ENCODE results near the gene GEMIN4.
"Not testable (repeated sequence)": the region's sequence is repeated elsewhere in the genome, so short reads cannot be mapped to it uniquely, and the experiment has no call there.

GEMIN4 gene

GRCh38 chr17:737561-738113 lies 14.4 kb downstream of the GEMIN4 start:
- DNase-seq: no peak

GRCh38 chr17:733743-734142 lies 18.3 kb downstream of the GEMIN4 start:
- DNase-seq: no peak

DNA sequence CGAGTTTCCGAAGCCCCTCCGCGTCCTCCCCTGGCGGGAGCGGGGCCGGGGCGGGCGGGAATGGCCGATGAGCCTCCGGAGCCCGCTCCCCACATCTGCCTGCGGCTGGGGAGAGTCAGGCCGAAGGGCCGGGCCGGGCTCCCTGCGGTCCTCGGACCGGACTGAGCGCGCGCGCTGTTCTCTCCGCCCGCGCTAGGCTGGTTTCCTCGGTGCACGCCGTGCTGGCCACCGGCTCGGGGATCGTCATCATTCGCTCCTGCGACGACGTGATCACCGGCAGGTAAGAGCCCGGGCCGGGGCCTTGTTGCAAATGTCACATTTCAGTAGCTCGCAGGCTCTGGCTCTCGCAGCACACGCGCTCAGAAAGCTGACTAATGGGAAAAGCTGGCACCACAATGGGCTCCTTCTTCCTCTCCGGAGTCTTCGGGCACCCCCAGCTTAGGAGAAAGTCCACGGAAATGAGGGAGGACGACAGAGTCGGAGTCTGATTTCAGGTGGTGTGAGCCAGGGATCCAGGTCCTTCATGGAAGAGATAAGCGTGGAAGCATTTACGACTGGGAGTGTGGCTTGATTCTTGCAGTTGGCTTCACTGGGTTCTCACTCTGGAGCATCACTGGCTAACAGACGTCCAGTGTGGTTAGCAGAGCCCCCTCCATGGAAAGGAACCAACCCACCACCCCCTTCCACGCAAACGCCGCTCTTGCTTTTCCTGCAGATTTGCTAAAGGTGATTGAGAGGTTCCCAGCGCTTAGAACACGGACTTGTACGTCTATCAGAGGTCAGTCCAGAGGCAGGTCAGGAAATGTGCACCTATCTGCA lies 19.0 kb downstream of the GEMIN4 start:
- peak; percentile 46 for DNase-seq

DNA sequence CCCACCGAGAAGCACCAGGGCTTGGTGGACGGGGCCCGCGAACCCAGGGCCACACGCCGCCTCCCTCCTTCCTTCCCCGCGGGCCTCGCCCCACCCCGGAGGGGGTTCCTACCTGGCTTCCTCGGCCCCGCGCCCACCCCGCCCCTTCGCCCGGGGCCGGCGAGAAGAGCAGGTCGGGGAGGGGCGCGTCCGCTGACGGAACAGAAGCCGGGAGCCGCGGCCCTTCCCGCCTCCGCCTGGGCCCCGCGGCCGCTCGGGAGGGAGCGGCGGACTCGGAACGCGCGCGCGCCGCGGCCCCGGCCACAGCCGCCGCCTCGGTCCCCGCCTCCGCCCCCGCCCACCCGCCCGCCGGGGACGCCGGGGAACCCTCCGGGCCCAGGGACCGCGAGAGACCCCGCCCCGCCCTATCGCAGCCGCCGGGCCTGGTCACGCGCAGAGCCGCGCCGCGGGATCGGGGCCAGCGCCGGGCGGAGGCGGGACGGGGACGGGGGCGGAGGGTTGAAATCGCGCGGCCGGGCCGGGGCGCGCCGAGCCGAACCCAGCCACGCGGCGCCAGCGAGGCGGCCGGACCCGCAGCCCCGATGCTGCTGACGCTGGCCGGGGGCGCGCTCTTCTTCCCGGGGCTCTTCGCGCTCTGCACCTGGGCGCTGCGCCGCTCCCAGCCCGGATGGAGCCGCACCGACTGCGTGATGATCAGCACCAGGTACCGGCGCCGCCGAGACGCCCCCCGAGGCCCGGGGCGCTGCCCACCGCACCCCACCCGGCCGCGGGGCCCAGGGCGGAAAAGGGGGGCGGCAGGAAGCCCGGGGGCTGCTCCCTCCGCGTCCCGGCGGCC lies 19.8 kb downstream of the GEMIN4 start, which contains the start of gene TLCD3A:
Gene TLCD3A (plus strand): TSS at position 530 of the 835 bp plus-strand sequence. CDS start 52 bp downstream, at position 582.
- DNase-seq: peak; percentile 23

DNA sequence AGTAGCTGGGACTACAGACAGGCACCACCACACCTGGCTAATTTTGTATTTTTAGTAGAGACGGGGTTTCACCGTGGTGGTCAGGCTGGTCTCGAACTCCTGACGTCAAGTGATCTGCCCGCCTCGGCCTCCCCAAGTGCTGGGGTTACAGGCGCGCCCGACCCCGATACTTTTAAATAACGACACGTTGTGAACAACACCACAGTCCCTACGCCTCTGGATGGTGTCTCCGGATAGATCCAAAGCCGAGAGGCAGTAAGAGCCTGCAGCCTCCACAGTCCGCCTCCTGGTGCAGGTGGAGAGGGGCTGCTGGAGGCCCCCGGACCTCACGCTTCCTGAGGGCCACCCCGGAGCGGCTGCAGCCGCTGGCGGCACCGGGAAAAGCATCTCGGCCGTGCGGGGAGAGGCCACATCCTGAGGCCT lies 20.4 kb downstream of the GEMIN4 start:
- no peak for DNase-seq

DNA sequence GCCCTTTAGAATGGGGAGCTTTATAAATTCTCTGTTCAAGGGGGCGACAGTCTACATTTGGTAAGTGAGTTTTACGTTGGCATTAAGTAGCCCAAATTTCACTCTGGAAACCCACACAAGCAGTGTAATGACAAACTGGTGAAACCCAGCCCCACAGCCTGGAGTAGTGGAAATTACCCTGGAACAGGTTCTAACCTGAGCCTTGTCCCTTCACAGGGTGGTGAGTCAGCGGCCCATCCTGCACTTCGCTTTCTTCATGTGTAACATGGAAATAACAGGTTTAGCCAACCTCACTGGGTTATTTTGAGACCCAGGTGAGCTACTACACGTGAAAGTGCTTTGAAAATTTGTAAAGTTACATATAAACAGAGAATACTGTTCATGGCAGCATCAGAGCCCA lies 23.2 kb downstream of the GEMIN4 start:
- no peak for DNase-seq

DNA sequence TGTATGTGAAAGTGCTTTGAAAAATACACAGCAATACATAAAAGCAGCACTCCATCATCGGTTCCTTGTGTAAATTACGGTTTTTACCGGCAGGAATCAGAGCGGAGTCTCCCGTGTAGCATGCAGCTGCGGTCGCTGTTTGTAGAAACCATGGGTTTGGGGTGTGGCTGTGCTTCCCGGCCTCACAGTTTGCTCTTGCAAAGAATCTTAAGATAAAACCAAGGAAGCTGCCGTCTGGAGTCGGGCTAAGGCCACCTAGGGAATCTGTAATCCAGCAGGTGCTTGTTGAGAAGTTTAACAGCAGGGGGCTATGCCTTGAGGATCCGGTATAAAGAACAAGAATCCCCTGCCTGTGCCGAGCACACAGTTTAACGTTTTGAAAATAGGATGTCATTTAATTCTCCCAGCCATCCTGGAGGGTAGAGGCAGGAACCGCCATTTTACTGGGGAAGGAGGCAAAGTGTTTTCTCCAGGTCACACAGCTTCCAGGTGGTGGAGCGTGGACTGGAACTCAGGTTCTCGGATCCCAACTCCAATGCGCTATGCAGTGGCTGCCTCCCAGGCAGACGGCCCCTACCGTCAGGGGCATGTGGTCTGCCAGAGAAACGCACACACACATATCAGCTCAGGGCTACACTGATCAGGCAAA lies 25.7 kb downstream of the GEMIN4 start:
- DNase-seq: no peak

DNA sequence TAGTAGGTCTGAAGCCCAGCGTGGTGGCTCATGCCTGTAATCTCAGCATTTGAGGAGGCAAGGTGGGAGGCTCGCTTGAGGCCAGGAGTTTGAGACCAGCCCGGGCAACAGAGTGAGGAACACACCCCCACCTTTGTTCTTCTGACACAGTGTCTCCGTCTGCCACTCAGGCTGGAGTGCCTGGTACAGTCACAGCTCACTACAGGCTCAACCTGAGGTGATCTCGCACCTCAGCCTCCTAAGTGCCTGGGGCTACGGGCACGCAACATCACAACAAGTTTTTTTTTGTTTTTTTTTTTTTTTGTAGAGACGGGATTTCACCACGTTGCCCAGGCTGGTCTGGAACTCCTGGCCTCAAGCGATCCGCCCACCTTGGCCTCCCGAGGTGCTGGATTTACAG lies 26.3 kb downstream of the GEMIN4 start:
- no peak for DNase-seq

GRCh38 chr17:725084-725483 lies 27.0 kb downstream of the GEMIN4 start:
- DNase-seq: no peak

DNA sequence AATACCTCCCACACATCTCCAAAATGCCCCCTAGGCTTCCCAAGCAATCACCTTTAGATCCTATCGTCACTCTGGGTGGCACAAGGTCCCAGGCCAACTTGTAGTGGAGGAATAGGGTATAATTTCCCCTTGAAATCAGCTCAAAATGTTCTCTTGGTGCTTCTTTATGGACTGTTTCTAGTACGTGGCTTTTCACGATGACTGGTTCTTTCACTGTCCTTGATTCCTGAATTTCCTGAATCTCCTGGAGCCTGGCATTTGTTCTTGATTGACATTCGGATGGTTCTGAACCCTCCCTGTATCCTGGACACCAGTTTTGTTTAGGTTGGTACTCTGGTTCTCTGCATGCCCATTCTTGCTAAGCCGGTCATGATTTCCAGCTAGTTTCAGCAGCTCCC lies 30.5 kb downstream of the GEMIN4 start:
- no peak for DNase-seq

DNA sequence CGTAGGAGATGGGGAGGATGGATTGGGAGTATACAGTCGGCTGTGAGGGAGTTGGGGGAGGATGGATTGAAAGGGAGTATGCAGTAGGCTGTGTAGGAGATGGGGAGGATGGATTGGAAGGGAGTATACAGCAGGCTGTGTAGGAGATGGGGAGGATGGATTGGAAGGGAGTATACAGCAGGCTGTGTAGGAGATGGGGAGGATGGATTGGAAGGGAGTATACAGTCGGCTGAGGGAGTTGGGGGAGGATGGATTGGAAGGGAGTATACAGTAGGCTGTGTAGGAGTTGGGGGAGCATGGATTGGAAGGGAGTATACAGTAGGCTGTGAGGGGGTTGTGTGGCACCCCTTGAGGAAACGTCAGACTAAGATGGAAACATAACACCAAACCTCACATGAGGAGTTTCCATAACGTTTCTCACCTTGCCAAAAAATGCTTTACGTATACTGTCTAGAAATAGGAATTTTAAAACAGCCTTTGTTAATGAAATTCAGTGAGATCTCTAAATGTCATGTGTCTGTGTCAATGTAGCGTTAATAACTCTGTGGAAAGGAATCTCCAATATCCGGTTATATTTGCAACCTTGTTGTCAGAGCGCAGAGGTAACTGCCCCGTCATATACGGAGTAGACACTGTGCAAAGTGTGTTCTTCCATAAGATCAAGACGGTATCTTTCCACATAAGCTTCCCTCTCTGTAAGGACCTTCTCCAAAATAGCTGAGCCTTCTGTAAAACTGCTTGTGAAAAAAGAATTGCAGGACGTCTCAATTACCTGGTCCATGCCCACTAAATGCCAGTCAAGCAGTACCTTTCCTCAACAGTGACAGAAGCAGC lies 31.1 kb downstream of the GEMIN4 start:
- no peak for DNase-seq

DNA sequence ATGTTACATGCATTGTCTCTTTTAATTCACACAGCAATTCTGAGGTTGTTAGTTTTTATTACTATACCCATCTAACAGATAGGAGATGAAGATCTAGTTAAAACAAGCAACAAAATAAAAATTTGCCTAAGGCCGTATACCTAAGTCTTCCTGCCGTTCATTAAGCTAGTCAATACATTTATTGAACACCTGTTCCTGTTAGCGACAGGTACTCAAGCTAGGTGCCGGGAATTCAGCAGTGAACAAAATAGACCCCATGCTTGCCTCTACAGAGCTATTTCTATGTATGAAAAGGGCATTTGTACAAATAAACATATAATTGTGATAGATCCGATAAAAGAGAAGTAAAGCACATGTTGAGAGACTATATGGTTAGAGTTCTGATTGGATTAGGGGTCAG lies 34.0 kb downstream of the GEMIN4 start:
- DNase-seq: no peak

GRCh38 chr17:708132-708531 lies 43.9 kb downstream of the GEMIN4 start:
- DNase-seq: no peak

DNA sequence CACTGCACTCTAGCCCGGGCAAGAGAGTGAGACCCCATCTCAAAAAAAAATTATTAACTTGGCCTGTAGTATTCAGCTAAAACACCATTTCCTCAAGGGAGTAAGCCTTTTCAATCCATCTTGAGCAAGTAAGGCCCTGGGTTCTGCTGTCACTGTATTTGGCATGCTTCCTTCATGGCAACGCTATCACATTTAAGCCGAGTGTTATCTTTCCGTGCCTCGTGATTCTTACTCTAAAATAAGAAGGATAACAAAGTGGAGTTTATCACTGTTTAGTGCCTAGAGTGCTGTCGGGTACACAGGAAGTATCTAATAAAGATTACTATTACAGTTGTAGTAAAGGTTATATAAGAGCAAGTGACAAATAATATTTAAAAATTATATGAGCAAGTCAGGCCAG lies 46.2 kb downstream of the GEMIN4 start:
- no peak for DNase-seq

DNA sequence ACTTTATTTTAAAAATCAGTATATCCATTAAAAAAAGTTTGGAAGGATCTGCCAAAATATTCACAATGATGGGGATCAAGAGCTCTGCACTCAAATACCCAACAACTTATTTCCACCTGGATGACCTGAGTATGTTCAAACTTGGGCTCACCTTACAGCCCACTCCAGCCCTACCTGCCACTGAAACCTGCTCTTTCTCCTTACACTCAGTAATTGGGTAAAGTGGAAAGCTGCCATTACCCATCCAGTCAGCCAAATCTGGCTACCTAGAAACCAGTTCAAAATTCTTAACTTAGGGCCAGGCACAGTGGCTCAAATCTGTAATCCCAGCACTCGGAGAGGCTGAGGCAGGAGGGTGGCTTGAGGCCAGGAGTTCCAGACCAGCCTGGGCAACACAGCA lies 47.1 kb downstream of the GEMIN4 start:
- DNase-seq: no peak

- DNase-seq: no peak
Observed at GRCh38 chr17:704111-704864, 47.8 kb downstream of the GEMIN4 start.

DNA sequence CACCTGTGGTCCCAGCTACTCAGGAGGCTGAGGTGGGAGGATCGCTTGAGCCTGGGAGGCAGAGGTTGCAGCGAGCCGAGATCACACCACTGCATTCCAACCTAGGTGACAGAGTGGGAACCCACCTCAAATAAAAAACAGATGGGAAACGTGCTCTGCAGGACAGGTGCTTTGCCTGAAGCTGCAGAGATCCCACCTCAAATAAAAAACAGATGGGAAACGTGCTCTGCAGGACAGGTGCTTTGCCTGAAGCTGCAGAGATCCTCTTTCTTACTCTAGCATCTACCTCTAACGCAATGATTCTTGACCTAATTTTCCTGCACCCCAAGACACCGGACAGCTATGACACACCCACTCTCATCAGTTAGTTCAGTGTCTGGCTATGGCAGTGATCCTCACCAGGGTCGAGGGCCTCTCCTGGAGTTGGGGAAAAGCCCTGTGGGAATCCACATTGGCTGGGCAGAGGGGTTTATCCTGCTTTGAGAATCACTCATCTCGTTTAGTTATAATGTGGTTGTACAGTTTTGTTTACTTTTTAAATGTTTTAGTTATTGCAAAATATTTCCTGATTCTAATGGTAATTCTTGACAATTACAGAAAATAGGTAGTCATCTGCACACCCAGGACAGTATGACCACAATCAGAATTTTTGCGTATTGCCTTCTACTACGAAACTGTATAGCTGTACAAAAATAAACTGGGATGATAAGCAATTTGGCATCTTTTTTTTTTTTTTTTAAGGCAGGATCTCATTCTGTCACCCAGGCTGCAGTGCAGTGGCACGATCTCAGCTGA lies 48.8 kb downstream of the GEMIN4 start:
- no peak for DNase-seq

- DNase-seq: peak; percentile 5
Observed at GRCh38 chr17:700504-701094, 51.5 kb downstream of the GEMIN4 start.

DNA sequence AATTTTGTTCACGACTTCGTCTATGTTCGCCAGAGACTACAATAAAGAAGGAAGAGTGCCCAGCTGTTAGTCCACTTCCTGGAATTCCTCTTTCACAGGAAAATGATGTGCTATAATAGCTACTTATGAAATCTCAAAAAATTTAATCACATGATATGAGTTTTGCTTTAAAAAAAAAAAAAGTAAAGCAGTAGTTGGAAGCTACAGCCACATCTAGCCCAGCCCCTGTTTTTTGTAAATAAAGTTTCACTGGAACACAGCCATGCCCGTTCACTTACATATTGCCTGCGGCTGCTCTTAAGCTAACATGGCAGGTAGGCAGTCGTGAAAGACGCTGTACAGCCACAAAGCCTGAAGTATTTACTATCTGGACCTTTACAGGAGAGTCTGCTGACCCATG lies 52.7 kb downstream of the GEMIN4 start:
- DNase-seq: no peak

DNA sequence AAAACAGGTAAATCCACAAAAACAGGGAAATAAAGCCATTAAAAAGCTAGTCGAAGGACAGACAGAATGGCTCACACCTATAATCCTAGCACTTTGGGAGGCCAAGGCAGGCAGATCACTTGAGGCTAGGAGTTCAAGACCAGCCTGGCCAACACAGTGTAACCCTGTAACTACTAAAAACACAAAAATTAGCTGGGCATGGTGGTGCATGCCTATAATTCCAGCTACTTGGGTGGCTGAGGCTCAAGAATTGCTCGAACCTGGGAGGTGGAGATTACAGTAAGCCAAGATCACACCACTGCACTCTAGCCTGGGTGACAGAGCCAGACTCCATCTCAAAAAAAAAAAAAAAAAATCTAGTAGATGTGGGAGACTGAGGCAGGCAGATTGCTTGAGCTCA lies 54.0 kb downstream of the GEMIN4 start:
- not testable (repeated sequence) for DNase-seq
